ENCODE data around the gene PPP1R37. TPM values are rescaled to one million over a fixed set of nuclear protein-coding genes. Genes with fewer than 3 reads are reported as not detected.

PPP1R37 gene
- total RNA-seq, 4 donors from 2014 or later: 17.2 to 32.4 (median 17.8) TPM

DNA sequence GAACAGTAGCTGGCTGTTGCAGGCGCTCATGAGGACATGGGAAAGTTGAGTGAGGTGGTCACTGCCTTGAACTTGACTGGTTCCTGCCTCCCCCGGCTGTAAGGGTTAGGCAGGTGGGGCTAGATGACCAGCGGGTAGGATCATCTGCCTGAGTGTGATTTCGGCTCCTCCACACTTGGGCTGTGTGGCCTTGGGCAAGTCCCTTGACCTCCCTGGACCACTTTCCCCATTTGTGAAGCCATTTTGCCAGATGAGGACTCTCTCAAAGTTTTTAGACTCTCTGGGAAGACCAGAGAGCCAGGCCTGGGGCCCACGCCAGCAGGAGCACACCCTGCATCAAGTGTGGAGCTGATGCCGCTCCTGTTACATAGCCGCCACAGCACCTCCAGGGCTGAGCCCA lies 9.5 kb downstream of the PPP1R37 start:
- TF ChIP-seq CTCF (IDR thresholded peaks at IDR 0.05; ENCODE audit: low read depth): no peak

DNA sequence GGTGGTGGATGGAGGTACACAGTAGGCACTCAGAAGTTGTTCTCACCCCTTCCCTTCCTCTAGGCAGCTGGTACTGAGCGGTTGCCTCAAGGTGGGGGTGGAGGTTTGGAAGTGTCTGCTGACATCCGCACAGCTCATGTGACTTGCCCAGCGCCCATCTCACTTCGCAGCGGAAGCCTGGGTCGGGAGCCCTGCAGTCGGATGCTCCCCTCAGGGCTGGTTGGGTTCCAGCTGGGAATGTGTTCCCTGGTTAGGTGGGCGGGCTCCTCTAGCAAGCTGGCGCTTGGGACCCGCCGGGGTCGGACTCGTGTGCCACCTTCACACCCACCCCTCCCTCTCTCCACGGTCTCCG lies 10.2 kb downstream of the PPP1R37 start:
- no peak for TF ChIP-seq CTCF (IDR thresholded peaks at IDR 0.05; ENCODE audit: low read depth)

- TF ChIP-seq CTCF (IDR thresholded peaks at IDR 0.05; ENCODE audit: low read depth): no peak
Observed at GRCh38 chr19:45103508-45104319, 10.7 kb downstream of the PPP1R37 start.

- TF ChIP-seq CTCF (IDR thresholded peaks at IDR 0.05; ENCODE audit: low read depth): no peak
Observed at GRCh38 chr19:45104658-45105349, 11.8 kb downstream of the PPP1R37 start.

GRCh38 chr19:45107621-45108150 lies 14.7 kb downstream of the PPP1R37 start:
- no peak for TF ChIP-seq CTCF (IDR thresholded peaks at IDR 0.05; ENCODE audit: low read depth)

DNA sequence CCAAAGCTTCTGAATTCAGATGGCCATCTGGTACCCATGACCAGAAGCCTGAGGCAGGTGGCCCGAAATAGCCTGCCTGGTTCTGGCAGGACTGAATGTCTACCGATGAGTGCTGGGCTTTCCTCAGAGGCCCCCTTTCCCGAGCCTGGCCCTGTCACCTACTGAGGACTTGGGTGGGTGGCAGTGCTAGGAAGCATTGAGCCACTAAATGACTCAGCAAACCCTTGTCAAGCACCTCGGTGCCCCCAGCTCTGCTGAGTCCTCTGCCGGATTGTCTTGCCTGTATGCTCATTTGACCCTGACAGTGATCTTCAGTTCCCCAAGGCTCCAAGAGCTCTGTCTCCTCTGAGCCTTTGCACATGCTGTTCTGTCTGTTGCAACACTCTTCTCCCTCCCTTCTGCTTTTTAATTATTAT lies 17.9 kb downstream of the PPP1R37 start:
- TF ChIP-seq CTCF (IDR thresholded peaks at IDR 0.05; ENCODE audit: low read depth): no peak

- TF ChIP-seq CTCF (IDR thresholded peaks at IDR 0.05; ENCODE audit: low read depth): no peak
Observed at GRCh38 chr19:45112111-45112827, 19.3 kb downstream of the PPP1R37 start.

Data from subcutaneous adipose tissue (tissue), 4 donors.